NB4 (cell line): ENCODE data around the gene WIPF1.

Source experiments
- POLR2A ChIP-seq: IDR thresholded peaks from 2 replicates; pipeline ENCODE4 v1.6.1; 2011; ENCODE audit warnings: mild to moderate bottlenecking; ENCODE audit not compliant: insufficient read length; ENCODE audit errors: extremely low read depth
- TF ChIP-seq, protein P1 (sequence below): IDR thresholded peaks from one replicate; pipeline ENCODE4 v1.5.1; 2012; ENCODE audit warnings: low read depth, low read length
- TF ChIP-seq, protein P2 (sequence below): IDR thresholded peaks from 2 replicates; pipeline ENCODE4 v1.6.1; 2011; ENCODE audit warnings: low read depth, low read length

DNA sequence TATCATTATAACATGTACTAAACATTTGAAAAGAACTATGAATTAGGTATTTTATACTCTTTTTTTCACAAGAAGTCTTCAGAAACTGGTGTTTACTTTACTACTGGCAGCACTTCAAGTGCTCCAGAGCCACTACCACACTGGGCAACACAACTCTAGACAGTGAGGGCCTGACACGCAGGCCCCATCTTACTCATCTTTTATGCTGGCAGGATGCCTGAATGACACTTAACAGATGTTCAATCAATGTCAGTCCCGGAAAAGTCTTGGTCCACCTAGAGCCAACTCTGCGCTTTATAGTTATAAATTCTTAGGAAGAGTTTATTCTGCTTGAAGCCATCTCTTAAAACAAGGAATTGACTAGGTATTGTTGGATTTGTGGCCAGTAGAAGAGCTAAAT lies 8.7 kb upstream of the WIPF1 start:
- no peak for TF ChIP-seq POLR2A
- TF ChIP-seq, protein P1, sequence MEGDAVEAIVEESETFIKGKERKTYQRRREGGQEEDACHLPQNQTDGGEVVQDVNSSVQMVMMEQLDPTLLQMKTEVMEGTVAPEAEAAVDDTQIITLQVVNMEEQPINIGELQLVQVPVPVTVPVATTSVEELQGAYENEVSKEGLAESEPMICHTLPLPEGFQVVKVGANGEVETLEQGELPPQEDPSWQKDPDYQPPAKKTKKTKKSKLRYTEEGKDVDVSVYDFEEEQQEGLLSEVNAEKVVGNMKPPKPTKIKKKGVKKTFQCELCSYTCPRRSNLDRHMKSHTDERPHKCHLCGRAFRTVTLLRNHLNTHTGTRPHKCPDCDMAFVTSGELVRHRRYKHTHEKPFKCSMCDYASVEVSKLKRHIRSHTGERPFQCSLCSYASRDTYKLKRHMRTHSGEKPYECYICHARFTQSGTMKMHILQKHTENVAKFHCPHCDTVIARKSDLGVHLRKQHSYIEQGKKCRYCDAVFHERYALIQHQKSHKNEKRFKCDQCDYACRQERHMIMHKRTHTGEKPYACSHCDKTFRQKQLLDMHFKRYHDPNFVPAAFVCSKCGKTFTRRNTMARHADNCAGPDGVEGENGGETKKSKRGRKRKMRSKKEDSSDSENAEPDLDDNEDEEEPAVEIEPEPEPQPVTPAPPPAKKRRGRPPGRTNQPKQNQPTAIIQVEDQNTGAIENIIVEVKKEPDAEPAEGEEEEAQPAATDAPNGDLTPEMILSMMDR, result no peak
- TF ChIP-seq, protein P2, sequence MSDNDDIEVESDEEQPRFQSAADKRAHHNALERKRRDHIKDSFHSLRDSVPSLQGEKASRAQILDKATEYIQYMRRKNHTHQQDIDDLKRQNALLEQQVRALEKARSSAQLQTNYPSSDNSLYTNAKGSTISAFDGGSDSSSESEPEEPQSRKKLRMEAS, result no peak
